Common myeloid progenitor, CD34-positive (primary cell): ENCODE data around the gene MOCS3.

Experiments used
- CTCF ChIA-PET: fragments of 350-600 bp; sonication (Branson Sonifier 250); formaldehyde crosslinking; loops from one replicate; lab custom pipeline; 2021; ENCODE audit warnings: antibody characterized with exemption; lab: Charles Lee
- POLR2A ChIA-PET: fragments of 350-600 bp; sonication (Branson Sonifier 250); formaldehyde crosslinking; loops from one replicate; lab custom pipeline; 2021; ENCODE audit warnings: antibody characterized with exemption; lab: Charles Lee
- DNase-seq, 3 donors: peaks; one replicate each; pipeline versions ENCODE4 v3.0.0 to v3.0.0-alpha.2; 2013
- H3K27ac ChIP-seq, 2 experiments: 1 replicate in 1 of 2; 2 replicates in 1 of 2; pipeline ENCODE4 v1.7.0; 2013; ENCODE audit warnings: inconsistent platforms in 2 of 2, low read length in 2 of 2, mild to moderate bottlenecking in 2 of 2, low read depth in 1 of 2, moderate library complexity in 1 of 2; ENCODE audit not compliant: severe bottlenecking in 2 of 2, insufficient read depth in 1 of 2, poor library complexity in 1 of 2
- H3K27me3 ChIP-seq, 5 experiments: replicated peaks in 2 of 5; 1 replicate in 3 of 5; 2 replicates in 2 of 5; pipeline versions ENCODE4 v1.6.1 to v1.7.0; 2013; ENCODE audit warnings: low read length in 4 of 5, mild to moderate bottlenecking in 2 of 5, moderate library complexity in 2 of 5, inconsistent platforms in 1 of 5; ENCODE audit not compliant: insufficient read depth in 5 of 5, control insufficient read depth in 4 of 5
- H3K36me3 ChIP-seq, 4 experiments: 1 replicate in 2 of 4; 2 replicates in 2 of 4; pipeline versions ENCODE4 v1.6.1 to v1.7.0; 2013; ENCODE audit warnings: low read length in 3 of 4, control low read depth in 1 of 4, mild to moderate bottlenecking in 1 of 4; ENCODE audit not compliant: control insufficient read depth in 4 of 4, insufficient read depth in 4 of 4
- H3K4me1 ChIP-seq, 4 experiments: 1 replicate in 3 of 4; 2 replicates in 1 of 4; pipeline versions ENCODE4 v1.6.1 to v1.7.1; 2013; ENCODE audit warnings: low read length in 3 of 4, mild to moderate bottlenecking in 3 of 4, control low read depth in 1 of 4, inconsistent platforms in 1 of 4, moderate library complexity in 1 of 4; ENCODE audit not compliant: control insufficient read depth in 4 of 4, insufficient read depth in 4 of 4; ENCODE audit errors: control extremely low read depth in 1 of 4
- H3K4me3 ChIP-seq, 7 experiments: 1 replicate in 4 of 7; 2 replicates in 3 of 7; pipeline versions ENCODE4 v1.5.1 to v1.7.0; 2013; ENCODE audit warnings: mild to moderate bottlenecking in 7 of 7, low read length in 6 of 7, moderate library complexity in 6 of 7, inconsistent platforms in 2 of 7, low read depth in 2 of 7, control low read depth in 1 of 7; ENCODE audit not compliant: insufficient read depth in 4 of 7, control insufficient read depth in 1 of 7; ENCODE audit errors: extremely low read depth in 1 of 7
- H3K9me3 ChIP-seq, 5 experiments: 1 replicate in 4 of 5; 2 replicates in 1 of 5; pipeline versions ENCODE4 v1.6.1 to v1.7.1; 2013; ENCODE audit warnings: low read length in 4 of 5, mild to moderate bottlenecking in 2 of 5, inconsistent platforms in 1 of 5, low read depth in 1 of 5, moderate library complexity in 1 of 5; ENCODE audit not compliant: control insufficient read depth in 4 of 5, insufficient read depth in 2 of 5; ENCODE audit errors: control extremely low read depth in 1 of 5
- WGBS: methylation state at CpG from one replicate; pipeline ENCODE4 v1.1.5; 2013; ENCODE audit not compliant: insufficient coverage; 5-methylcytosine and 5-hydroxymethylcytosine counted together

MOCS3 gene

DNA sequence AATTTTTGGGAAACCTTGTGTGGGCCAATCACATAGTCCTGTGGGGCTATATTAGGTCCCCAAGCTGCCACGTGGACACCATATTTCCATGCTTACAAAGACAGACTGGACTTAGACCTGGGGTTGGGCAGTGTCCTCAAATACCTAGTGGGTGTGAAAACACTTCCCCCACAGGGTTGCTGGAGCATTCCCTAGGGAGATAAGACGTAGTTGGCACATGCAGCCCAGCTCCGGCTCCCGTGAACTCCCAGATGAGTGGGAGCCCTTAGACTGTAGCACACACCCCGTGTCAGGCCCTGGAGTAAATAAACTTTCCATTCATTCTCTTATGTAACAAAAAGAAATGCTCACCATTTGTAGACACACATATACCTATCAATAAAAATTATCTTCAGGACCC, 50.1 kb downstream of the MOCS3 start:
- Histone ChIP-seq H3K27me3 (peaks cover 0 to 15% (median 9%) of the 10 kb centered on the region in 5 experiments), H3K4me1 (no peaks in the 10 kb centered on the region), H3K4me3 (no peak overlapping the region), H3K27ac (no peak overlapping the region), H3K9me3 (no peaks in the 10 kb centered on the region), H3K36me3 (no peaks in the 10 kb centered on the region)
- no peak for DNase-seq
- WGBS, result 80% methylated on average over 3 of the region's 5 CpGs
- POLR2A ChIA-PET, result no interaction called here
- CTCF ChIA-PET, result no interaction called here

- peaks cover 0 to 20% (median 12%) of the 10 kb centered on the region in 5 experiments for H3K27me3 ChIP-seq
- ChIA-PET POLR2A (no interaction called here), CTCF (no interaction called here)
- H3K27ac ChIP-seq, result no peak overlapping the region
- H3K9me3 ChIP-seq, result no peaks in the 10 kb centered on the region
- DNase-seq, result no peak
- H3K36me3 ChIP-seq, result no peaks in the 10 kb centered on the region
- H3K4me1 ChIP-seq, result no peaks in the 10 kb centered on the region
- 89% methylated on average over 57 of the region's 58 CpGs for WGBS
- H3K4me3 ChIP-seq, result no peak overlapping the region
Observed at GRCh38 chr20:51009303-51010042, 50.9 kb downstream of the MOCS3 start.

GRCh38 chr20:51010043-51010365, 51.4 kb downstream of the MOCS3 start:
- Histone ChIP-seq H3K4me1 (no peaks in the 10 kb centered on the region), H3K36me3 (no peaks in the 10 kb centered on the region), H3K4me3 (no peak overlapping the region), H3K9me3 (no peaks in the 10 kb centered on the region), H3K27me3 (peaks cover 0 to 25% (median 12%) of the 10 kb centered on the region in 5 experiments), H3K27ac (no peak overlapping the region)
- ChIA-PET CTCF (no interaction called here), POLR2A (no interaction called here)
- WGBS, result 91% methylated on average over 32 of the region's 33 CpGs
- no peak for DNase-seq

DNA sequence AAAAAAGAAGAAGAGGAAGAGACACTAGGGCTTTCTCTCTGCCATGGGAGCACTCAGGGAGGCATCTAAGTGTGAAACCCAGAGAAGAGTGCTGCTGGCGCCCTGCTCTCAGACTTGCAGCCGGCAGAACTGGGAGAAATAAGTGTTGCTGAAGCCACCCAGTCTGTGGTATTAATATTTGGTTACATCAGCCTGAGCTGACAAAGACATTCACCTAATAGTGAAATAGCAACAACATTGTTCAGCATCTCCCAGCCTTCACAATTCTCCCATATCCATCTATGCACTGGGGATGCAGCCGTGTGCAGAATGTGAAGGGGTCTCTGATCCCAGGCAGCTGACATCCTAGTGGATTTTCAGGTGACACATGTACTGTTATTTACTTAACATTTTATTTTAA, 52.3 kb downstream of the MOCS3 start:
- H3K4me1 ChIP-seq, result no peaks in the 10 kb centered on the region
- WGBS, result 100% methylated on average over 2 of the region's 3 CpGs
- CTCF ChIA-PET, result interaction anchor here (0.6 kb wide), 1 partner anchor 1068 kb away, joined by 3 read pairs; no protein-coding TSS in a partner anchor
- POLR2A ChIA-PET, result no interaction called here
- H3K27ac ChIP-seq, result no peak overlapping the region
- no peaks in the 10 kb centered on the region for H3K36me3 ChIP-seq
- H3K9me3 ChIP-seq, result no peaks in the 10 kb centered on the region
- DNase-seq, result no peak
- H3K4me3 ChIP-seq, result no peak overlapping the region
- H3K27me3 ChIP-seq, result peaks cover 0 to 27% (median 13%) of the 10 kb centered on the region in 5 experiments

DNA sequence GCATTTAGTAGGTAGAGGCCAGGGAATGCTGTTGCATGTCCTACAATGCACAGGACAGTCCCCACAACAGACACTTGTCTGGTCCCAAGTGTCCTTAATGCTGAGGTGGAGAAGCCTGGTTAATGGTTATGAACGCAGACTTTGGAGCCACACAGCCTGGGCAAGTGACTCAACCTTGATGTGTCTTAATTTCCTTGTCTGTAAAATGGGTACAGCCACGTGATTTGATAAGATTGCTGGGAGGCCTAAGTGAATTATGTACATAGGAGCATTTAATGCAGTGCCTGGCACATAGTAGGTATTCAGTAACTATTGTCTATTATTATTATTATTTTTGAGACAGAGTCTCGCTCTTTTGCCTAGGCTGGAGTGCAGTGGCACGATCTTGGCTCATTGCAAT, 52.9 kb downstream of the MOCS3 start:
- peaks cover 0 to 30% (median 15%) of the 10 kb centered on the region in 5 experiments for H3K27me3 ChIP-seq
- no peaks in the 10 kb centered on the region for H3K9me3 ChIP-seq
- no peaks in the 10 kb centered on the region for H3K4me1 ChIP-seq
- ChIA-PET POLR2A (no interaction called here), CTCF (no interaction called here)
- no peak for DNase-seq
- no peak overlapping the region for H3K4me3 ChIP-seq
- 100% methylated on average over 3 of the region's 4 CpGs for WGBS
- H3K27ac ChIP-seq, result no peak overlapping the region
- H3K36me3 ChIP-seq, result no peaks in the 10 kb centered on the region

DNA sequence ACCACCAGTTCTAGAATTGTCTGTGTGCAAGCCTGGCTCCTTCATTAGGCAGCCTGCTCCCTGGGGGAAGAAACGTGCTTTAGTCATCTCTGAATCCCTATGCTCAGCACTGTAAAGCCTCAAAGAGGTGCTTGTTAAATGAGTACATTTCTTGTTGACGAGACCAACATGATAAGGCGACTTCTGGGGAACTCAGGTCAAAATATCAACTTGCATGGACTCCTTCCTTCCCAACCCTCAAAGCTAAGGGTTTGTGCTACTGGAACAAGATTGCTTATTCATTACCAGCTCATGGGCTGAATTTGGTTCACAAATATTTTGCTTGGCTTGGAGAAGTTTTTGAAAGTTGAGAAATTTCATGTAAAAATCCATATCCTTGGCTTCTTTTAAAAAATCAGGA, 53.7 kb downstream of the MOCS3 start:
- 93% methylated on average over 3 of the region's 3 CpGs for WGBS
- H3K36me3 ChIP-seq, result no peaks in the 10 kb centered on the region
- ChIA-PET CTCF (no interaction called here), POLR2A (no interaction called here)
- H3K27me3 ChIP-seq, result peaks cover 0 to 37% (median 19%) of the 10 kb centered on the region in 5 experiments
- H3K4me3 ChIP-seq, result no peak overlapping the region
- H3K27ac ChIP-seq, result no peak overlapping the region
- no peaks in the 10 kb centered on the region for H3K4me1 ChIP-seq
- DNase-seq, result no peak
- H3K9me3 ChIP-seq, result no peaks in the 10 kb centered on the region
